Measurements from ENCODE around the gene TMEM233.

DNA sequence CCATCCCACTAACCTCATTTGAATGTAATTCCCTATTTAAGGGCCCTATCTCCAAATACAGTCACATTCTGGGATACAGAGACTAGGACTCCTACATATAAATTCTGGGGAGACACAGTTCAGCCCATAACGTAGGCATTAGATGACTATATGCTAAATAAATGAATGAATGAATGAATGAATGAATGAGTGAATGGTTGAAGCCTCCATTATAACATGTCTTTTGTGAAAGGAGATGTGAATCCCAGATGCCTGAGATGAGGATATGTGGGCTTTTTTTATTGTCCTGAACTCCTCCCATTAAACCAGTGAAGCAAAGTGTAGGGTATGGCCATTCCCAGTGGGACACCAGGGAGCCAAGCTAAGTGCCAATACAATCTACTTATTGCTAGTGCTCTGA is 20.5 kb upstream of the TMEM233 start:
- TF ChIP-seq, protein P1, sequence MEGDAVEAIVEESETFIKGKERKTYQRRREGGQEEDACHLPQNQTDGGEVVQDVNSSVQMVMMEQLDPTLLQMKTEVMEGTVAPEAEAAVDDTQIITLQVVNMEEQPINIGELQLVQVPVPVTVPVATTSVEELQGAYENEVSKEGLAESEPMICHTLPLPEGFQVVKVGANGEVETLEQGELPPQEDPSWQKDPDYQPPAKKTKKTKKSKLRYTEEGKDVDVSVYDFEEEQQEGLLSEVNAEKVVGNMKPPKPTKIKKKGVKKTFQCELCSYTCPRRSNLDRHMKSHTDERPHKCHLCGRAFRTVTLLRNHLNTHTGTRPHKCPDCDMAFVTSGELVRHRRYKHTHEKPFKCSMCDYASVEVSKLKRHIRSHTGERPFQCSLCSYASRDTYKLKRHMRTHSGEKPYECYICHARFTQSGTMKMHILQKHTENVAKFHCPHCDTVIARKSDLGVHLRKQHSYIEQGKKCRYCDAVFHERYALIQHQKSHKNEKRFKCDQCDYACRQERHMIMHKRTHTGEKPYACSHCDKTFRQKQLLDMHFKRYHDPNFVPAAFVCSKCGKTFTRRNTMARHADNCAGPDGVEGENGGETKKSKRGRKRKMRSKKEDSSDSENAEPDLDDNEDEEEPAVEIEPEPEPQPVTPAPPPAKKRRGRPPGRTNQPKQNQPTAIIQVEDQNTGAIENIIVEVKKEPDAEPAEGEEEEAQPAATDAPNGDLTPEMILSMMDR (IDR thresholded peaks at IDR 0.05; ENCODE audit: low read depth, low read length, poor library complexity, severe bottlenecking), result no peak
- TF ChIP-seq EZH2phosphoT487 (IDR thresholded peaks at IDR 0.05; ENCODE audit: borderline replicate concordance, low read length), result no peak

Measured in DOHH2 (cell line).